Naive thymus-derived CD8-positive, alpha-beta T cell (primary cell): ENCODE data around the gene ANO4. TPM values are rescaled to one million over a fixed set of nuclear protein-coding genes. Genes with fewer than 3 reads are reported as not detected.
"Not testable (repeated sequence)": the region's sequence is repeated elsewhere in the genome, so short reads cannot be mapped to it uniquely, and the experiment has no call there.

Experiments
- ATAC-seq, 2 donors: fragments of 150-1000 bp; cut with Tn5 transposase in 1 of 2; sonication (Bioruptor Pico), chemical (Tn5 transposase) in 1 of 2; 1 replicate in 1 of 2; 2 replicates in 1 of 2; pipeline ENCODE4 v1.10.0; 2021; ENCODE audit warnings: mild to moderate bottlenecking in 2 of 2, moderate library complexity in 2 of 2
- POLR2A ChIA-PET: fragments of 350-600 bp; sonication (Branson Sonifier 250); formaldehyde crosslinking; loops from one replicate; lab custom pipeline; 2021; ENCODE audit warnings: antibody characterized with exemption; lab: Charles Lee
- DNase-seq, 10 donors: peaks; one replicate each; pipeline versions ENCODE4 v3.0.0 to v3.0.0-alpha.2; 2020 to 2022
- H3K27ac Mint-ChIP-seq, 10 donors: one replicate each; pipeline ENCODE4 v1.8.0; 2020 to 2022; ENCODE audit warnings: mild to moderate bottlenecking in 10 of 10, mixed read lengths in 10 of 10, moderate library complexity in 4 of 10, inconsistent platforms in 1 of 10
- H3K27me3 Mint-ChIP-seq, 5 donors: one replicate each; pipeline ENCODE4 v1.8.0; 2021 to 2022; ENCODE audit warnings: mixed read lengths in 5 of 5
- H3K36me3 Mint-ChIP-seq, 3 donors: one replicate each; pipeline ENCODE4 v1.8.0; 2020 to 2022; ENCODE audit warnings: mixed read lengths in 3 of 3, mild to moderate bottlenecking in 2 of 3, inconsistent platforms in 1 of 3
- H3K4me1 Mint-ChIP-seq, 4 donors: one replicate each; pipeline ENCODE4 v1.8.0; 2021 to 2022; ENCODE audit warnings: mixed read lengths in 4 of 4
- H3K4me3 Mint-ChIP-seq, 10 donors: one replicate each; pipeline ENCODE4 v1.8.0; 2020 to 2022; ENCODE audit warnings: mild to moderate bottlenecking in 10 of 10, mixed read lengths in 10 of 10, moderate library complexity in 6 of 10, inconsistent platforms in 1 of 10
- H3K9me3 Mint-ChIP-seq, 9 donors: one replicate each; pipeline ENCODE4 v1.8.0; 2020 to 2022; ENCODE audit warnings: mixed read lengths in 9 of 9, mild to moderate bottlenecking in 3 of 9, inconsistent platforms in 1 of 9, moderate library complexity in 1 of 9
- polyA plus RNA-seq, 3 donors: library from polyadenylated mRNA; unstranded; fragments of 300-500 nt; fragmentation: Illumina TruSeq; gene quantifications; one replicate each; pipeline ENCODE4 v1.2.3, GENCODE V29; 2021
- total RNA-seq, 8 experiments: library from RNA in 2 of 8; stranded (reverse) in 2 of 8; gene quantifications; one replicate each; pipeline ENCODE4 v1.2.3 and lab custom pipeline; 2021 to 2026

ANO4 gene
- total and polyA plus RNA-seq, 5 experiments from 2014 or later, result not detected

DNA sequence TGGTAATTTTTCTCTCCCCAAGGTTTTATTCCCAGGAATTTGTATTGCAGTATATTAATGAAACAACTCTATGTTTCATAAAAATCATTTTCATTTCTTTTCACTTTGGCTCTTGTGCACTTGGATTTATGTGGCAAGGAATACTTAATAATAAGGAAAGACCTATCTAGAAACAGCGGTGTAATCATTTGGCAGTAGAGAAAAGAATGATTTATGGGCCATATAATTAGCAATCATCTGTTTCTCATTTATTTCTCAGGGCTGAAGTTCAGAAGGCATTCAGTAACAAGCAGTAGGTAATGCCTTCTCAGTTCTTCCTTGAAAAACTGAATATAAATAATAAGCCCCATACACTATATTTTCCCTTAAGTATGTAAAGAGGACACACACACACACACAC is 172.6 kb downstream of the ANO4 start:
- Mint-ChIP-seq H3K36me3 (no peaks in the 10 kb centered on the region), H3K4me1 (no peaks in the 10 kb centered on the region), H3K27ac (no peak overlapping the region), H3K9me3 (peaks cover 0 to 1% (median 0%) of the 10 kb centered on the region in 9 donors), H3K27me3 (peaks cover 0 to 10% (median 2%) of the 10 kb centered on the region in 5 donors), H3K4me3 (no peak overlapping the region)
- POLR2A ChIA-PET, result no interaction called here
- ATAC-seq, result no peak
- DNase-seq, result no peak

- DNase-seq (no peak), ATAC-seq (no peak)
- POLR2A ChIA-PET, result no interaction called here
- Mint-ChIP-seq H3K9me3 (peaks cover 0 to under 1% (median 0%) of the 10 kb centered on the region in 9 donors), H3K27me3 (peaks cover 0 to 2% (median 0%) of the 10 kb centered on the region in 5 donors), H3K27ac (no peak overlapping the region), H3K36me3 (no peaks in the 10 kb centered on the region), H3K4me1 (no peaks in the 10 kb centered on the region), H3K4me3 (no peak overlapping the region)
Measured at GRCh38 chr12:100970894-100971293, 176.3 kb downstream of the ANO4 start.

DNA sequence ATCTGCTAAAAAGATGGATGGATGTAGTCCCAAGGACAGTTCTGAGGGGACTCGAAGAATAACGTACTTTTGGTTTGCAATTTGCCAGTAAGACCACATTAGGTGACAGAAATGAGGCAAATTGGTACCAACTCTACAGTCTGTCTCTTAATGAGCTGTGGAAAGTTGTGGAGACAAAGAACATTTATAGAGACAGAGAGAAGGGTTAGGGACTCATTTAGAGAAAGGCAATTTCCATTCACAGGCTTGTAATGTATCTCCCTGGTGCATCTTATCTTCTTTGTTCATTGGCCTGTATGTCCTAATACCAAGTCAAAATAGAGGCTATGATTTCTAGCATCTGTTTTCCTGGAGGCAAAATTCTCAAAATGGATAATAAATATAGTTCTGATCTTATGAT is 177.5 kb downstream of the ANO4 start:
- no peak for ATAC-seq
- POLR2A ChIA-PET, result no interaction called here
- no peak for DNase-seq
- Mint-ChIP-seq H3K4me3 (no peak overlapping the region), H3K4me1 (no peaks in the 10 kb centered on the region), H3K36me3 (no peaks in the 10 kb centered on the region), H3K27ac (no peak overlapping the region), H3K9me3 (peaks cover 0 to 5% (median 0%) of the 10 kb centered on the region in 9 donors), H3K27me3 (peaks cover 0 to 2% (median 0%) of the 10 kb centered on the region in 5 donors)

DNA sequence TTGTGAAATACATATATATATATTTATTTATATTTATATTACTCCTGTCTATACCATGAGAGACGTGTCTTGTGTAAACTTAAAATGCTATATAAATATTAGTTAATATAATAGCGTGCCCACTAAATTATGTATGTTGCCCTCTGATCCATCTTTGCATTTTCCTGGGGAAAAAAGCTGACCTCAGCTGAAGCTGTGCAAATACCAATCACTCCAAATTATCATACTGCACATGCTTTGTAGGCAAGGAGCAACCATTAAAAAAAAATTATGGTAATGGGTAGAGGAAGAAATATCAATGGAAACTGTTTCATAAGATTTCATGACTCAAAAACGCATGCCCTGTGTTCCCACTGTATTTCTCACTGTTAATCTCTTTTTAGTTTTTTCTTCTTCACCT is 179.8 kb downstream of the ANO4 start:
- Mint-ChIP-seq H3K4me3 (no peak overlapping the region), H3K4me1 (no peaks in the 10 kb centered on the region), H3K27me3 (peaks cover 0 to 5% (median 2%) of the 10 kb centered on the region in 5 donors), H3K36me3 (no peaks in the 10 kb centered on the region), H3K9me3 (peaks cover 0 to 16% (median 2%) of the 10 kb centered on the region in 9 donors), H3K27ac (no peak overlapping the region)
- DNase-seq (no peak), ATAC-seq (no peak)
- POLR2A ChIA-PET, result no interaction called here

GRCh38 chr12:100974747-100975146 is 180.2 kb downstream of the ANO4 start:
- H3K27ac Mint-ChIP-seq, result no peak overlapping the region
- DNase-seq, result no peak
- H3K4me3 Mint-ChIP-seq, result no peak overlapping the region
- H3K9me3 Mint-ChIP-seq, result peaks cover 0 to 20% (median 3%) of the 10 kb centered on the region in 9 donors
- ATAC-seq, result no peak
- no peaks in the 10 kb centered on the region for H3K36me3 Mint-ChIP-seq
- H3K4me1 Mint-ChIP-seq, result no peaks in the 10 kb centered on the region
- H3K27me3 Mint-ChIP-seq, result peaks cover 0 to 5% (median 2%) of the 10 kb centered on the region in 5 donors
- POLR2A ChIA-PET, result no interaction called here

DNA sequence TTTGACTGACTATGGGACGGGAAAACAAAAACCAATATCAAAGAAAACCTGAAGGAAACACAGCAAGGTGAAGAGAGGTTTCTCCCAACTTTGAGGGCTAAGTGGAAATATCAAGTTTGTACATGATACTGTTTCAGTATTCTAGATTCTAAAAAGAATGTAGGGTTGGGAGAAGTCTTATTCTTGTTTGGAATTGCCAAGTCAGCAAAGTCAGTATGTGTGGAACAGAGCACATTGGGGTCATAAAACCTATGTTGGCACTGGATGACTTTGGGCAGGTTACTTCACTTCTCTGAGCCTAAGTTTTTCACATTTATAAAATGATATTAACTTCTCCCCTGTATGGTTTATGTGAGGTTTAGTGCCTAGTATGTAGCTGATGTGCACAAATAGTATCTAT is 182.2 kb downstream of the ANO4 start:
- POLR2A ChIA-PET, result no interaction called here
- no peak for DNase-seq
- H3K4me1 Mint-ChIP-seq, result no peaks in the 10 kb centered on the region
- no peak for ATAC-seq
- H3K4me3 Mint-ChIP-seq, result no peak overlapping the region
- H3K36me3 Mint-ChIP-seq, result no peaks in the 10 kb centered on the region
- peaks cover 0 to 21% (median 3%) of the 10 kb centered on the region in 9 donors for H3K9me3 Mint-ChIP-seq
- no peak overlapping the region for H3K27ac Mint-ChIP-seq
- H3K27me3 Mint-ChIP-seq, result peaks cover 0 to 5% (median 0%) of the 10 kb centered on the region in 5 donors

- no peak for DNase-seq
- Mint-ChIP-seq H3K4me3 (no peak overlapping the region), H3K27me3 (peaks cover 0 to 5% (median 0%) of the 10 kb centered on the region in 5 donors), H3K27ac (no peak overlapping the region), H3K9me3 (peaks cover 0 to 21% (median 3%) of the 10 kb centered on the region in 9 donors), H3K36me3 (no peaks in the 10 kb centered on the region), H3K4me1 (no peaks in the 10 kb centered on the region)
- no peak for ATAC-seq
- POLR2A ChIA-PET, result no interaction called here
Measured at GRCh38 chr12:100980856-100981255, 186.3 kb downstream of the ANO4 start.

DNA sequence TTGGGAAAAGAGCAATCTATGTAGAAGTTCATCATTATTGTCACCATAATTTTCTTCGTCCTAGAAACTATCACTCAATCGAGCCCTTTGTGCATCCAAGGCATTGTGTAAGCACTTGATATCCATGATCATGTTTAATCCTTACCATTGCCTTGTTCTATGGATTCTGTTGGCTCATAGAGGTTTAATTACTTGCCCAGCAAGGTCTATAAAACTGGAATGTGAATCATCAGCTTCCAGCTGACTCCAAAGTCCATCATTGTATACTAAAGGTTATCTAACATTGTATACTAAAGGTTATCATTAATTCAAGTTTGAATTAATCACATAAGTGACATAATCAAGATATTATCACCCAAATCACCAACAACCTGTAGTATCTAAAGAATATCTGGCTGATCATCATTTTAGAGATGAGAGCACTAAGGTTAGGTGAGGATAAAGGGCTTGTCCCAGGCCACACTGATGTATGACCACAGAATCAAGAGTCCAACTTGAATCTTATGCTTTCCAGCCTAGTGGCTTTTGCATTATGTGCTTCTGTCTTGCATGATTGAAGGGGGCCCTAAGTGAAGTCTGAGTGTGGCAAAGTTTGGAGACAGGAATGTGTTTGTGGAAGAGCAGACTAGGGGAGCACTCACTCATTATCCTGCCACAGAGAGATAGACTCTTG is 188.1 kb downstream of the ANO4 start:
- no peaks in the 10 kb centered on the region for H3K4me1 Mint-ChIP-seq
- POLR2A ChIA-PET, result no interaction called here
- no peak for DNase-seq
- peaks cover 0 to 21% (median 0%) of the 10 kb centered on the region in 9 donors for H3K9me3 Mint-ChIP-seq
- H3K27ac Mint-ChIP-seq, result peak overlapping the region in 1 of 10 donors; percentile 14
- H3K36me3 Mint-ChIP-seq, result no peaks in the 10 kb centered on the region
- no peak for ATAC-seq
- H3K4me3 Mint-ChIP-seq, result no peak overlapping the region
- H3K27me3 Mint-ChIP-seq, result peaks cover 0 to 5% (median 0%) of the 10 kb centered on the region in 5 donors

DNA sequence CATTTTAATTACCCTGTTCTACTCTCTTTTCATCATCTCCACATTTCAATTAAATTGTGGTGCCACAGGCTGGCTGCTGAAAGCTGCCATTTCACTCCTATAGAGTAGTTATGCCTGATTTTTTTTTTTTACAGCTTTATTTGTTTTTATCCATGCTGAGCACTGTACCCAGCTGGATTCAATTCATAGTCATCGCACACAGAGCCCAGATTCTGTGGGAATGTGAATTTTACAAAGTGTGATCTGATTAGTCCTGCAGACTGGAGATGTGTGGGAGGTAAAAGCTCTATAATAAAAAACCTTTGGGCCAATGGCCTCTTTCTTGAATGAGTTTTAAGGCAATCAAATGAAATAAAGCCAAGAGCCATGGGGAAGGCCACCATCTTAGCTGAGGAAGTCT is 190.2 kb downstream of the ANO4 start:
- no peaks in the 10 kb centered on the region for H3K4me1 Mint-ChIP-seq
- H3K4me3 Mint-ChIP-seq, result no peak overlapping the region
- peaks cover 0 to 9% (median 2%) of the 10 kb centered on the region in 5 donors for H3K27me3 Mint-ChIP-seq
- H3K9me3 Mint-ChIP-seq, result peaks cover 0 to 5% (median 2%) of the 10 kb centered on the region in 9 donors
- H3K27ac Mint-ChIP-seq, result no peak overlapping the region
- ATAC-seq (no peak), DNase-seq (no peak)
- H3K36me3 Mint-ChIP-seq, result no peaks in the 10 kb centered on the region
- POLR2A ChIA-PET, result no interaction called here

GRCh38 chr12:100986595-100987547 is 192.3 kb downstream of the ANO4 start:
- no peak for ATAC-seq
- Mint-ChIP-seq H3K4me1 (no peaks in the 10 kb centered on the region), H3K27me3 (peaks cover 0 to 17% (median 5%) of the 10 kb centered on the region in 5 donors), H3K9me3 (peaks cover 0 to 10% (median 2%) of the 10 kb centered on the region in 9 donors), H3K4me3 (no peak overlapping the region), H3K36me3 (no peaks in the 10 kb centered on the region), H3K27ac (no peak overlapping the region)
- no peak for DNase-seq
- POLR2A ChIA-PET, result no interaction called here

DNA sequence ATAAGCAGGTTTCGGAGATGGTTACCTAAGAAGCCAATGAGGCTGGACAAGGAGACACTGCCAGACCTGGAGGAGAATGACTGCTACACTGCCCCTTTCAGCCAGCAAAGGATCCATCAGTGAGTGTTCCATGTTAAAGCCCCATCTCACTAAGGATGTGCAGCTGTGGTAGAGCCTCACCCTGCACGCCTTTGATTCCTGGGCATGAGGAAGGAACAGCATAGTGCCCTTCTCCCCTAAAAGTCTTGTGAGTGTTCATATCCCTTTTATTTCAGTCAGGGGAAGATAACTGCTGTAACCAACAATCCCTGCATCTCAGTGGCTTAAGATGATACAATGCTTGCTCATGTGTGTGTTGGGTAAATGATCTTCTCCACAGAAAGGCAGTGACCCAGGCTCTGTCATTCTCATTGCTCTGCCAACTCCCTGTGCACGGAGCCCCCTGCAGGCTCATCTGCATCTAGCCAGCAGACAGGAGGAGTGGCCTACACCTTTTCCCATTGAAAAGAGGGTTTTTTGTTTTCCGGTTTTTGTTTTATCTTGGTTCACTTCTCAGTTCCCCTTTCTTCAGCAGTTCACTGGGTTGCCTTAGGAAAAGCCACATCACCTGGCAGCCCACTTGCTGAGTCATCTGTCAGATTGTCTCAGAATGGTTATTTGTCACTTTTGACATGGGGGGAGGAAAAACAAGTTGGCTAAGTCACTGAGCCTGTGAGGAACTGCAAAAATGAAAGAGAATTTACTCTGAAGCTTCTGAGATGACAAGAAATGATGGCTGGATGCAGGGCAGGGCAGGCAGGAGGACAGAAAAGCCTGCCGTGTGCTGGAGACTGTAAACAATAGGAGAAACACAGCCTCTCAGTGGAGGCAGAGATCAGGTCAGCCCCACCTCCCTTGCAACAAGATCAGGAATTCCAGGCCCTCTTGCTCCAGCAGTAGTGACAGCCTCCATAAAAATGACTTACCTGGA is 193.3 kb downstream of the ANO4 start:
- no peak for ATAC-seq
- no peak for DNase-seq
- POLR2A ChIA-PET, result no interaction called here
- Mint-ChIP-seq H3K27me3 (peaks cover 0 to 17% (median 5%) of the 10 kb centered on the region in 5 donors), H3K9me3 (peaks cover 0 to 13% (median 2%) of the 10 kb centered on the region in 9 donors), H3K4me1 (no peaks in the 10 kb centered on the region), H3K27ac (no peak overlapping the region), H3K36me3 (no peaks in the 10 kb centered on the region), H3K4me3 (no peak overlapping the region)

DNA sequence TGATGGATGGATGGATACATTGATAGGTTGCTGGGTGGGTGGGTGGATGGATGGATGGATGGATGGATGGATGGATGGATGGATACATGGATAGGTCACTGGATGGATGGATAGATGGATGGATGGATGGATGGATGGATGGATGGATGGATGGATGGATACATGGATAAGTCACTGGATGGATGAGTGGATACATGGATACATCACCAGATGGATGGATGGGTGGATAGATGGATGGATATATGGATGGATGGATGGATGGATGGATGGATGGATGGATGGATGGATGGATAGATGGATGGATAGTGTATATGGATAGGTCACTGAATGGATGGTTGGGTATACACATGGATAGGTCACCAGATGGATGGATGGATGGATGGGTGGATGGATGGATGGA is 194.9 kb downstream of the ANO4 start:
- ATAC-seq, H3K4me3 Mint-ChIP-seq, DNase-seq, H3K4me1 Mint-ChIP-seq, H3K36me3 Mint-ChIP-seq, POLR2A ChIA-PET, H3K27ac Mint-ChIP-seq: not testable (repeated sequence)
- Mint-ChIP-seq H3K27me3 (peaks cover 0 to 17% (median 5%) of the 10 kb centered on the region in 5 donors), H3K9me3 (peaks cover 0 to 13% (median 2%) of the 10 kb centered on the region in 9 donors)
